Astrocyte of the hippocampus (primary cell): ENCODE measurements around the gene RABL6.
"Not testable (repeated sequence)": the region's sequence is repeated elsewhere in the genome, so short reads cannot be mapped to it uniquely, and the experiment has no call there.

Experiments
- DNase-seq: peaks from one replicate; pipeline ENCODE4 v3.0.0; 2011; ENCODE audit warnings: low read depth, low spot score

The RABL6 gene

DNA sequence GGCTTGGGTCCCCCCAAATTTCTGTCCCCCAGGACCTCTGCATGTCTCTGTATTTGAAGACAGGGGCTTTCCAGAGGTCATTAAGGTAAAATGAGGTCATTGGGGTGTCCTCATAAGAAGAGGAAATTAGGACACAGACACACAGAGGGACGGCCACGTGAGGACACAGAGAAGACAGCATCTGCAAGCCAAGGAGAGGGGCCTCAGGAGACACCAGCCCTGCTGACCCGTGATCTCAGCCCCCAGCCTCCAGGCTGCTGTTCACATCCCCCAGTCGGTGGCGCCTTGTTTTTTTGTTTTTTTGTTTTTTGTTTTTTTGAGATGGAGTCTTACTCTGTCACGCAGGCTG, 12.8 kb upstream of the RABL6 start:
- DNase-seq: no peak

DNA sequence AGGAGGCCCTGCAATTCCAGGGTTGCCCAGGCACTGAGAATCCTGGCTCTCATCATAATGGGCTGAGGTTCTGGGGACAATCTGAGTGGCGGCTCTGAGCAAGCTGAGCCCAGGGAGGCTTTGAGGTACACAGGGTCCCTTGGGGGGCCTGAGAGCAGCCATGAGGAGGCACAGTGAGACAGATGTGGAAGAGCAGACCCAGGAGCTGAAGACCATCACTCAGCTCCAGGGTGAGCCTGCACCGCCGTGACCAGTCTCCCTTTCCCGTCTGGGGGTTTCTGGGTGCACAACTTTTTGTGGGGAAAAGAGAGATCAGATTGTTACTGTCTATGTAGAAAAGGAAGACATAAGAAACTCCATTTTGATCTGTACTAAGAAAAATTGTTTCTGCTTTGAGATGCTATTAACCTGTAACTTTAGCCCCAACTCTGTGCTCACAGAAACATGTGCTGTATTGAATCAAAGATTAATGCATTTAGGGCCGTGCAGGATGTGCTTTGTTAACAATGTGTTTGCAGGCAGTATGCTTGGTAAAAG, 11.4 kb upstream of the RABL6 start, which contains the start of gene CCDC183:
TSS of gene CCDC183 (plus strand) at position 101 of the 537 bp plus-strand sequence. CDS start at position 161, 60 bp downstream.
- DNase-seq: no peak

DNA sequence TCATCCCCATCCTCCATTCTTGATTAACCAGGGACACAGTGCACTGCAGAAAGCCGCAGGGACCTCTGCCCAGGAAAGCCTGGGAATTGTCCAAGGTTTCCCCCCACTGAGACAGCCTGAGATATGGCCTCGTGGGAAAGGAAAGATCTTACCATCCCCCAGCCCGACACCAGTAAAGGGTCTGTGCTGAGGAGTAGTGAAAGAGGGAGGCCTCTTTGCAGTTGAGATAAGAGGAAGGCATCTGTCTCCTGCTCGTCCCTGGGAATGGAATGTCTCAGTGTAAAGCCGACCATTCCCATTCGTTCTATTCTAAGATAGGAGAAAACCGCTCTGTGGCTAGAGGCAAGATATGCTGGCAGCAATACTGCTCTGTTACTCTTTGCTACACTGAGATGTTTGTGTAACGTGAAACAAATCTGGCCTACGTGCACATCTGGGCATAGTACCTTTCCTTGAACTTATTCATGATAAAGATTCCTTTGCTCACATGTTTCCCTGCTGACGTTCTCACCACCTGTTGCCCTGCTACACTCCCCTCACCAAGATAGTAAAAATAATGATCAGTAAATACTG, 10.9 kb upstream of the RABL6 start:
- peak; percentile 51 for DNase-seq

DNA sequence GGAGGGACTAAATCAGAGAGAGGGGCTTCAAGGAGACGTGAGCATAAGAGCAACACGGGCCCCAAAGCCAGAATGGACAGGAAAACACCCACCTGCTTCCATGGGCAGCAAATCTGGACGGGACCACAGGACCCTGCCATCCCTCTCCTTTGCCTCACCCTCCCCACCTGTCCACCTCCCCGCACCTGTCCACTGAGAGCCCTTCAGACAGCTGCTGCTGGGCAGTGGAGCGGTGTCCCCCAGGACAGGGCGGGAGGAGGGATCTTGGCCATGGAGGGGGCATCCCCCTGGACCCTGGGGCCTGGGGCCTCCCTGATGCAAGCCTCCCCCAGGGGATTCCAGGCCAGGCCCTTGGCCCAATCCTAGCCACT, 9.1 kb upstream of the RABL6 start:
- no peak for DNase-seq

DNA sequence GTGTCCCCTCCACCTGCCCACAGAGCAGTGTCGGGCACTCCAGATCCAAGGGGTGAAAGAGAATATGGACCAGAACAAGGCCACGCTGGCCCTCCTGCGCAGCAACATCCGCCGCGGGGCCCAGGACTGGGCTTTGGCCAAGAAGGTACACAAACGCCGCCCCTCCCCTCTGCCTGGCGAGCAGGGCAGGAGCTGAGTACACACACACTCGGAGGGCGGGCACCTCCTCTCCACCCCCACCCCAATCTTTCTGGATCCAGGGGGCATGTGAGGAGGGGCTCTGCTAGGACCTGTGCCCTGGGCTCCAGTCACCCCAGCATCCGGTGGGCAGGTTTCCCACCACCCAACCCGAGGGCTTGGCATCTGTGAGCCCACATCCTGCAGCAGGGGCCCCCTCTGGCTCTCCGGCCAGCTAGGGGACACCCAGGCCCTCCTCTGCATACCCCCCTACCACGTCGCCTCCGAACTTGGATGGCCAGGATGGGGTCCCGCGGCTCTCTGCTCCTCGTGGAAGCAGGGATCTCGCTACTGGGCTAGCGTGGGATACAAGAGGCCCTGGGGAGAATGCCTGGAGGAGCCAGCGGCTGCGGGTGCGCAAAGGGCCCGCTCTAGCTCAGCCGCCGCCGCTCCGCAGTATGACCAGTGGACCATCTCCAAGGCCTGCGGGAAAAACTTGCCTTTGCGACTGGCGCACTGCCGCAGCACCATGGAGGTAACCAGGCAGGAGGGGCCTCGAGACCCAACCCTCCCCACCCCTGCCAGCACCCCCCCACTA, 8.5 kb upstream of the RABL6 start:
- no peak for DNase-seq

DNA sequence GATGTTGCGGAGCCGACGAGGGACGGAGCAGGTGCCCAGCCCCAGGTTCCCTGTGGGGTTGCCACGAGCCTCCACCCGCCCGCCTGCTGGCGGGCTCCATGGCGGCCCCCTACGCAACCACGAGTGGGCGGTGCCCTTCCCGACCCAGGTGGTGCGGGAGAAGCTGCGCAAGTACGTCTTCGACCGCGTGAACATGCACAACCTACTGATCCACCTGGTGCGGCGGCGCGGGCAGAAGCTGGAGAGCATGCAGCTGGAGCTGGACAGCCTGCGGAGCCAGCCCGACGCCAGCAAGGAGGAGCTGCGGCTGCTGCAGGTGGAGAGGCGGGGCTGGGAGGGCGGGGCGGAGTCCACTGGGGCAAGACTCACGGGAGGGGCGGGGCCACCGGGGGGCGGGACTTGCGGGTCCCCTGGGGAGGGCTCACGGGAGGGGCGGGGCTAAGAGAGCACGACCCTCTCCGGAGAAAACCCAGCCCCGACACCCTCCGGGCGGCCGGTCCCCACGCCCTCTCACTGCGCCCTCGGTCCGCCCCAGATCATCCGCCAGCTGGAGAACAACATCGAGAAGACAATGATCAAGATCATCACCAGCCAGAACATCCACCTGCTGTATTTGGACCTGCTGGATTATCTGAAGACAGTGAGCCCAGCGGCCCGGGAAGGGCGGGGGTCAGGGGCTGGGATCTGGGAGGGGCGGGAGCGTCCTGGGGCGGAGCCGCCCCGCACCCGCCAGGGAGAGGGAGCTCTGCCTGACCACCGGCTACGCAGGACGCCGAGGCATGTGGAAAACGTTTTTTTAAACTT, 7.7 kb upstream of the RABL6 start:
- DNase-seq: peak; percentile 81

DNA sequence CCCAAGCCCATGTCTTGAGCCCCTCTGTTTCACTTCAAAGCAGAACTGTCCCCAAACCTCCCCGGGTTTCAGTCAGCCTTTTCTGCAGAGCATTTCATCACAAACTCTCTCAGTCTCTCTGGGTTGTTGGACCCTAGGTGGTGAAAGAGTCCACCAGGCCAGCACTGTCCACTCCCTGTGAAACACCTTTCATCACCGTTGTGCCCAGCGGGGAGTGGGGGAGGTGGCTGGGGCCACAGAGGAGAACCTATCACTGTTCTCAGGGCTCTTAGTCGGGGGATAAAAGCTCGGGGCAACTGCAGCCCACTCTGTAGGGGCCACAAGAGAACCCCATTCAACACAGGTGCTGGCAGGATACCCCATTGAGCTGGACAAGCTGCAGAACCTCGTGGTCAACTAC, 5.4 kb upstream of the RABL6 start:
- no peak for DNase-seq

DNA sequence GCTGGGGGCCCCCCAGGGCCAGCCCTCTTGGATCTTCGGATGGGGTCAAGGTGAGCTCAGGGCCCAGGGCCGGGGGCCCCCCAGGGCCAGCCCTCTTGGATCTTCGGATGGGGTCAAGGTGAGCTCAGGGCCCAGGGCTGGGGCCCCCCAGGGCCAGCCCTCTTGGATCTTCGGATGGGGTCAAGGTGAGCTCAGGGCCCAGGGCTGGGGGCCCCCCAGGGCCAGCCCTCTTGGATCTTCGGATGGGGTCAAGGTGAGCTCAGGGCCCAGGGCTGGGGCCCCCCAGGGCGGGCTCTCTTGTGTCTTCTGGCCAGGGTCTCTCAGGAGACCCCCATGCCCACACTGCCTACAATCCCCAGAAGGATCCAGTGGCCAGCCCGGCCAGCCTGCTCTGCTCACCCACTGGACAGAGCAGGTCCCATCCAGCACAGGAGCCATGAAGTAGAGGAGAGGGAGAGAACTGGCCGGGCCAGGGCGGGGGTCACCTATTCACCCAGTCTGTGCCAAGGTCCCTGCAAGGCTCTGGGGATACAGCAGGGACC, 4.7 kb upstream of the RABL6 start:
- not testable (repeated sequence) for DNase-seq

DNA sequence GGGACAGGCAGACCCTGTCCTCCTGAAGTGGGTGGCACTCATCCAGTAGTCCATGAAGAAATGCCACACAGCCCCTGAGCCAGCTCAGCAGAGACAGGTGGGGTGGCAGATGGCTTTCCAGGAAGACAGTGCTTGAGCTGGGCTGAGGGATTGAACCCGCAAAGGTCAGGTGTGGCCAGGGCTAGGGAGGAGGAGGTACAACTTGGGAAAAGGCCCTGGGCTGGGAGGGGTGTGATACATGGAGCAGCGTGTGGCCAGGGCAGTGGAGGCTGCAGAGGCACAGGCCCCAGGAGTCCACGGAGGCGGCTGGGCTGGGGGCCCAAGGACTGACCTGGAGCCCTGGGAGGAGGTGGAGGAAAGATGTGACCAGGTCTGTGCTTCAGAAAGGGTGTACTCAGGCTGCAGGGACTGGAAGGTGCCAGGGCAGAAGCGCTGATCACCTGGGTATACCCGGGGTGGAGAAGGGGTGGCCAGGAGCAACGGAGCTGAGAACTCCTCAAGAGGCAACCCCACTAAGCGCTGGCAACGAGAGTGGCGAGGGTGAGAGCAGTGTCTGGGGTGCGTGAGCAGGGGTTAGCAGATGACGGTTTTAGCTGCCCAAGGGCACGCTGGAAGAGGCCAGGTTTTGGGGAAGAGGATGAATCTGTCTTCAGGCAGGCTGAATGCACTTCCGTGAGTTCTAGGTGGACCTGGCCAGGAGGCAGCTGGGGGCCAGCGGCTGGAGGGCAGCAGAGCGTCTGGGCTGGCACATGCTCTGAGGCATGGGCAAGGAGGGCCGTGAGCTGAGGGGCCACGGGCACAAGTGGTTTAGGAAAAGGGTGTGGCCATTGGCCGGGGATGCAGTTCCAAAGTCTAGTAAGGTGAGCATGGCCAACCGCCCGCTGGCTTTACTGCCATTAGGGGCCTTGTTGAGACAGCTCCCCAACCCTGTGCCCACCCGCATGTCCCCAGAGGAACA, 3.9 kb upstream of the RABL6 start:
- DNase-seq: no peak

DNA sequence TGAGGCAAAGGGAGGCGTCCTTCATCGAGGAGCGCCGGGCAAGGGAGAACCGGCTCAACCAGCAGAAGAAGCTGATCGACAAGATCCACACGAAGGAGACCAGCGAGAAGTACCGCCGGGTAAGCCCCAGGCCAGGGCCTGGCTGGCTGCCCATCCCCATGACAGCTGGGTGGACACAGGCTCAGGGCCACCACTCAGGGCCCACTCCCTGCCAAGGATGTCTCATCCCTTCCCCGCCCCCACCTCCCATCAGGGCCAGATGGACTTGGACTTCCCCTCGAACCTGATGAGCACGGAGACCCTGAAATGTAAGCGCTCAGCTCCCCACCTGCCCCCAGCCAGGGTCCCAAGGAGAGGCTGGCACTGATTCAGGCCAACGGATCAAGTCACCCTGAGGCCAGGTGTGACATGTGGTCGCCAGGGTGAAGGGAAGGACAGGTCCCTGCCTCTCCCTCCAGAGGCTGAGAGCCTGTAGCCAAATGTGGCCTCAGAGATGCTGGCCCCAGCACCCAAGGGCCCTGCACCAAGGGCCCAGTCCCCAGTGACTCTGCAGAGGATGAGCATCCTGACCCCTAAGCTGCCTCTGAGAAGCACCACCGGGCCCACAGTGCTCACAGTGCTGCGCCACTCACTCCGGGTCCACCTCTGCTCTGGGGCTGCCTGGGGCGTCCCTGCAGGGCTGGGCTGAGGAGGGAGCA, 3.1 kb upstream of the RABL6 start:
- DNase-seq: no peak

DNA sequence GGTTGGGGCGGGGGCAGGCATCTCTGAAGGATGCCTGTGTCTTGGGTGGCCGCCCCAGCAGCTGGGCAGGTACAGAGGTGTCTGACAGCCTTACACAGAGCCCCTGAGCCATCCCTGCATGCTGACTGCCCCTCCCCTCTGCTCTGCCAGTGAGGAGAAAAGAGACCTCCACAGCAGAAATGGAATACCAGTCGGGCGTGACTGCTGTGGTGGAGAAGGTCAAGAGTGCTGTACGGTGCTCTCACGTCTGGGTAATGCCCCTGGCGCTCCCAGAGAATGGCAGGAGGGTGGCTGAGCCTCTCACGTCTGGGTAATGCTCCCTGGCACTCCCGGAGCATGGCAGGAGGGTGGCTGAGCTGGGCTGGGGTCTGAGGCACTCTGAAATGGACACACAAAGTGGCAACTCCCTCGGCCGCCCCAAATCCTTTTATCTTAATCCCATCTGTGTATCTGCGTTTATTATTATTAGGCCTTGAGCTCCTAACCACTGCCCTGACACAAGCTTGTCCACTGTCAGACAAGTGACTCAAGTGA, 2.5 kb upstream of the RABL6 start:
- DNase-seq: no peak

DNA sequence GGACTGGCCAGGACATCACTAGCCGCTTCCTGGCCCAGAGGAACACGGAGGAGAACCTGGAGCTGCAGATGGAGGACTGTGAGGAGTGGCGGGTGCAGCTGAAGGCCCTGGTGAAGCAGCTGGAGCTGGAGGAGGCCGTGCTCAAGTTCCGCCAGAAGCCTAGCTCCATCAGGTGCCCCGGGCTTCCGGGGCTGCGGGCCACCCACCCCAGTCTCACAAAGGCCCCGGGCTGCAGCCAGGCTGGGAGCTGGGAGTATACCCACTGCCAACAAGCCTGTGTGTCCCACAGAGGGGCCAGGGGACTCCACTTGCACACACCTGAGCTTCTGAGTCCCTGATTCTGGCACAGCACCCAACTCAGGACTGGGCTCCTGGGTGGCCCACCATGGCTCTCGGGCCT, 1.7 kb upstream of the RABL6 start:
- no peak for DNase-seq

DNA sequence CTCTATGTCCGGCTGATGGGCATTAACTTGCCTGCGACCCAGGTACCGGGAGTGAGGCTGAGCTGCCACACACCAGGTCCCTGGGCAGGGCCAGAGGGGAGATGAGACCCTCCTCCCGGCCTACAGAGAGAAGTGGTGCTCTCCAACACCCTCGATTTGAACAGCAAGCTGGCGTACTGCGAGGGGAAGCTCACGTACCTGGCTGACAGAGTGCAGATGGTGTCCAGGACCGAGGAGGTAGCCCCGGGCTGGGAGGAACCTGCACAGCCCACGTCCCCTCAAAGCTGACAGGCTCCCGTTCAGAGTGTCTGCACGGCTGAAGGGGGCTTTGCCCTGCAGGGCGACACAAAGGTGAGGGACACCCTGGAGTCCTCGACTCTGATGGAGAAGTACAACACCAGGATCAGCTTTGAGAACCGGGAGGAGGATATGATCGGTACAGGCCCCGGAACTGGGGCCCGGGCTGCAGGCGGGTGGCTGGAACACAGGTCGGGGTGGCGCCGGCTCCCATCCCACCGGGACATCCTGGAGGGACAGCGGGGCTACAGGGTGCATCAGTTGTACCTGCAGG, 1.0 kb upstream of the RABL6 start:
- DNase-seq: no peak

DNA sequence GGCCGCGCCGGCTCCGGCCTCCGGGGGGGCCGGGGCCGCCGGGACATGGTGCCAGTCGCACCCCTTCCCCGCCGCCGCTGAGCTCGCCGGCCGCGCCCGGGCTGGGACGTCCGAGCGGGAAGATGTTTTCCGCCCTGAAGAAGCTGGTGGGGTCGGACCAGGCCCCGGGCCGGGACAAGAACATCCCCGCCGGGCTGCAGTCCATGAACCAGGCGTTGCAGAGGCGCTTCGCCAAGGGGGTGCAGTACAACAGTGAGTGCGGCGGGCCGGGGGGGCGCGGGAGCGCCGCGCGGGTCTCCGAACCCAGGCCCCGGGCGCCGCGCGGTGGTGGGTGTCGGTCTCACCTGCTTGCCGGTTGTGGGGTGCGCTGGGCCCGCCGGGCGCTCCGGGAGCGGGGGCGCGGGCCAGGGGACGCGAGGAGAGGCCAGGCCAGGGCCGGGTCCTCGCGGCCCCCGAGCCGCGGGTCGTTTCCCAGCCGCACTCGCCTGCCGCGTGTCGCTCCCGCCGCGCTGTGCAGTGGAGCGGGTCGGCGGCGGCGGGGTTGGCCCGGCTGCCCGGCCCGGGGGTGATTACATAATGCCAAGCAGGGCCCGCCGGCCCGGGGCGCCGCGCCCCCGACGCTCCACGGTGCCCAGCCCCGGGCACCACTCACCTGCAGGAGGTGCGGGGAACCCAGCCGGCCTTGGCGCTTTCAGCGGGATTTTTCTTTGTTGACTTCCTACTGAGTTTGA, 492 bp downstream of the RABL6 start:
- no peak for DNase-seq

DNA sequence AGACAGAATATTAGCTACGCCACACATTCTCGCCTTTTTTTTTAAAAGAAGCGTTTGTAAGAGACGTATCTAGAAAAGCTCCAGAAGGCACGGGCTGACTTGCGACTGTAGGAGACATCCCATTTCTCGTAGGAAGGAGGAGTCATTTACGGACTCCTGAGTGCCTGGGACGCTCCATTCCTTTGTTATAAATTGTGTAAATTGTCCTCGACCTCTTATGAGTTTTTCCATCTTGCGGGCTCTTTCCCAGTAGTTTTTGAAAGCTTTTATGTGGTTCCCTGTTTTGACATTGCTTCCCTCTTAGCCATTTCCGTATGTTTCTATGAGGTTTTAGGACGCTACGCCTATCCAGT, 1.0 kb downstream of the RABL6 start:
- DNase-seq: peak; percentile 42

DNA sequence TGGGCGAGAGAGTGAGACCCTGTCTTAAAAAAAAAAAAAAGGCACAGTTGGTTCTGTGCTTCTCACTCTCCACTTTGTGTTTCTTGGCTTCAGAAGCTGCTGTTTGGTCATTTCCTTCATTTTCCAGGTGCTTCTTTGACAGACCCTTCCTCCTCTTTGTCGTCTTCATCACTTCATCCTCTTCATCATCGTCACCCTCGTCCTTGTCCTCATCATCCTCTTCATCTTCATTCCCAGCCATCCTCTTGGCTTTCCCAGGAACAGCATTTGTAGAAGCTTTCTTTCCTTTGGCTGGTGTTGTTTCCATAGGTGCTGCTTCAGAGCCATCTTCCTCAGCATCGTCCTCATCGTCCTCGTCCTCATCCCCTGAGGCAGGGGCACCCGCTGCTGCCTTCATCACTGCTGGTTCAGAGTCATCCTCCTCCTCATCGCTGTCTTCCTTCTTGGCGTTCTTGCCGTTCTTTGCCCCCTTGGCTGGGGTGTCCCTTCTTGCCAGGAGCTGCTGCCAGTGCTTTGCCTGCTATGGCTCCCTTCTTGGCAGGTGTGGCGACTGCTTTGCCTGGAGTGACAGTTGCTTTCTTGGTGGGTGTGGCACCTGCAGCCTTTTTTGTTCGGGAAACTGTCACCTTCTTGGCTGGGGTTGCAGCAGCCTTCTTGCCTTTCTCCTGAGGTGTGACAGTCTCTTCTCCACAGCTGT, 7.1 kb downstream of the RABL6 start:
- DNase-seq: no peak

DNA sequence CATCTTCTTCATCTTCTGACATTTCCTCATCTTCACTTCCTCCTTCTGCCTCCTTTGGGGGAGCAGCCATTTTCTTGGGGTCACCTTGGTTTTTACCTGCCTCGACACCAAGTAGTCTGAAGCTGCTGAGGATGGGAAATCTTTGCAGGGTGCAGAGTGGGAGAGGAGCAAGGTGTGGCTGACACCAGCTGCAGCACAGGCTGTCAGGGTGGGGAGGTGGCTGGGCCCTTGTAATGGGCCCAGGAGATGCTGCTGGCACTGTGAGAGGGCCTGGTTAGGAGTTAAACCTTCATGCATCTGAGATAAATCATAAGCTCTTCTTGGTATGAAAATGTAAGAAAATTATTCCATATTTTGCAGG, 7.7 kb downstream of the RABL6 start:
- no peak for DNase-seq

DNA sequence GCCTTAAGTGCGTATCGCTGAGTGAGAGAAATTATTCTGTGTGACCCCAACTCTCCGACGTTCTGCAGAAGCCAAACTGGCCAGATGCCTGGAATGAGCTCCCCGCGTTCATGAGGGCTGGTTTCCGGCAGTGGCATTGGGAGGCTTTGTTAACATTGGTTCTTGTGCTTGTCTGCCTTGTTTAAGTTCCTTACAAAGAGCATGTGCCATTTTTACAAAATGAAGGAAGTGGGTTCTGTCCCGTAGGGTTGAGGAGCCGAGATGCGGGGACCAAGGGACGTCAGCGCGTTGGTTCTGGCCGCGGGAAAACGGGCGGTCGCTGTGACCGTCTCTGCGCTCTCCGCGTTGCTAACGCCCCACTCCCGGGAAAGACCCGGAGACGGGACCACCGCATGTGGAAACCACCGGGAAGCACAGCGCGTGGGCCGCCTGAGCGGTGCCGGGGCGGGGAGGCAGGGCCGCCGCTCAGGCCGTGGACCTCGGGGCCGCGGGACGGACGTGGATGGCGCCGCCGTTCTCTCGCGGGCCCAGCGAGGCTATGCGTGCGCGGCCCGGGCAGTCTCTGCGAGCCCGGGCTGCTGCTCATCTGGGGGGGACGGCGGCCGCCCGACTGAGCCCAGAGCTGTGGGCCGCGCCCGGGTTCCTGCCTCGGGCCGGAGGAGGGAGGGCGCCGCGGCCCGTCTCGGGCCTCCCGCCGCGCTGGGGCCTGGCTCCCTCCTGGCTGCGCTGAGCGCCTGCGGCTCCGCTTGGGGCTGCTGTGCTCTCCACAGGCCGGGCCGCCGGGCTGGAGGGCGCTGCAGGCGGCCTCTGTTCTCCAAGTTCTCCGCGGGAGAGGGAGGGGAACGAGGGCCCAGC, 13.4 kb downstream of the RABL6 start:
- peak; percentile 82 for DNase-seq
